Kidney capillary endothelial cell (primary cell): ENCODE measurements around the gene CLEC12A.
A peak's percentile ranks its signal among the peaks of the same experiment; 100 is the strongest.
"Not testable (repeated sequence)": the region's sequence is repeated elsewhere in the genome, so short reads cannot be mapped to it uniquely, and the experiment has no call there.

Experiments used
- DNase-seq: peaks from one replicate; pipeline ENCODE4 v3.0.0-alpha.2; 2018; ENCODE audit warnings: low spot score

Gene CLEC12A

DNA sequence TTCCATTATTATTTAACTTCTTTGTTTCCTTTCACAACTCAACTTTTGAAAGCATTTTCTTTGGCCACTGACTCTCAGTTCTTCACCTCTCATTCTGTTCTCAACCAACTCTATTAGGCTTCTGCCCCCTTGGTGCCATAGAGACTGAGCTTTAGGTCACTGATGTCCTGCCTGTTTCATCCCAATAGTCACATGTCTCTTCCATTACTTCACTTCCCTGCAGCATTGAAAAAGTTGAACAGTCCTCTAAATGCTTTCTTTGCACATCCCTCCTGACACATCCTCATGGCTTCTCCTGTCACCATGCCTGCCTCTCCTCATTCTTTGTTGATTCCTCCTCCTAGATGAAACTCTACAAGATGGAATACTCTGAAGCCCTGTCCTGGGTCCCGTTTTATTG lies 2.7 kb downstream of the CLEC12A start:
- DNase-seq = no peak

DNA sequence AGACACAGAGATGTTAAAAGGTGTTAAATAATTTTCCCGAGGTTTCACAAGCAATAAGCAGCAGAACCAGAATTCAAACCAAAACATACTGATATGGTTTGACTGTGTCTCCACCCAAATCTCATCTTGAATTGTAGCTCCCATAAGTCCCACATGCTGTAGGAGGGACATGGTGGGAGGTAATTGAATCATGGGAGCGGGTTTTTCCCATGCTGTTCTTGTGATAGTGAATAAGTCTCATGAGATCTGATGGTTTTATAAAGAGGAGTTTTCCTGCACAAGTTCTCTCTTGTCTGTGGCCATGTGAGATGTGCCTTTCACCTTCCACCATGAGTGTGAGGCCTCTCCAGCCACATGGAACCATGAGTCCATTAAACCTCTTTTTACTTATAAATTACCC lies 3.5 kb downstream of the CLEC12A start:
- not testable (repeated sequence) for DNase-seq

DNA sequence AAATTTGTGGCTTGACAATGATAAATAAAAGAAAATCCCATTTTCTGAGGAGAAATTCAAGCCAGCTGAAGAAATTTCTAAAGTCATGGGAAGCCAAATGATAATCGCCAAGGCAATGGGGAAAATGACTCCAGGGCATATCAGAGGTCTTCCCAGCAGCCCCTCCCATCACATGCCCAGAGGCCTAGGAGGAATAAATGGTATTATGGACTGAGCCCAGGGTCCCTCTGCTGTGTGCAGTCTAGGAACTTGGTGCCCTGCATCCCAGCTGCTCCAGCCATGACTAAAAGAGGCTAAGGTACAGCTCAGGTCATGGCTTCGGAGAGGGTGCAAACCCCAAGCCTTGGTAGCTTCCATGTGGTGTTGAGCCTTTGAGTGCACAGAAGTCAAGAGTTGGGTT lies 4.4 kb downstream of the CLEC12A start:
- no peak for DNase-seq

DNA sequence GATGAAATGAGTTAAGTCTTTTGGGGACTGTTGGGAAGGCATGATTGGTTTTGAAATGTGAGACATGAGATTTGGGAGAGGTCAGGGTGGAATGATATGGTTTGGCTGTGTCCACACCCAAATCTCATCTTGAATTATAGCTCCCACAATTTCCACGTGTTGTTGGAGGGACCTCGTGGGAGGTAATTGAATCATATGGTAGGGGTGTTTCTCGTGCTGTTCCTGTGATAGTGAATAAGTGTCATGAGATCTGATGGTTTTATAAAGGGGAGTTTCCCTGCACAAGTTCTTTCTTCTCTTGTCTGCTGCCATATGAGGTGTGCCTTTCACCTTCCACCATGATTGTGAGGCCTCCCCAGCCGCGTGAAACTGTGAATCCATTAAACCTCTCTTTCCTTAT lies 5.4 kb downstream of the CLEC12A start:
- not testable (repeated sequence) for DNase-seq

DNA sequence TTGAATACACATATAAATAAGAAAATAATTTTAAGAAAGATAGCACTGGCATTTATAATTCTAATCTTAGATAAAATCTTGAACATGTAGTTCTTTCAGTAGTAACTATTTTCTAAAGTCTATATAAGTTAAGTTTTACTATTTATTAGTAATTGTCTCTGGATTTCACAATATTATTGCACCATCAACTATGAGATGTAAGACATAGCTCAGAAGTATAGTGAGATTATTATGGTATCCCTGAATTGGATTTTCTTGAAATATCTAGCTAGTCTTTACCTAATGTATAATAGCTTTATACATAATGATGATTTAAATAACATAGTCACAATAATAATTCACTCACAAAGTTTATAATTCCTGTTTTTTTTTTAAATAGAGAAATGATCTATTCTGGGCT lies 6.7 kb downstream of the CLEC12A start:
- DNase-seq = no peak

DNA sequence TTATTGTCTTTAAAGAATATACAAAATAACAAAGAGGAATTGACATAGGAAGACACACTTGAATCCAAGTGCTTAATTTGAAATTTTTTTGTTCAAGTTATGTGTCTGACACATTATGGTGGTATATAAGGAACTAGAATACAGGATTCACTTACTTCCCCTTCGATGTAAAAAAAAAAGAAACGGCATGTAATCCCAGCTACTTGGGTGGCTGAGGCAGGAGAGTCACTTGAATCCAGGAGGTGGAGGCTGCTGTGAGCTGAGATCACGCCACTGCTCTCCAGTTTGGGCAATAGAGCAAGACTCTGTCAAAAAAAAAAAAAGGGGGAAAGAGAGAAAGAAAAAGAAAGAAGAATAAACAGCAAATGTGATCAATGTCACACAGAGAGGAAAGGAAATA lies 8.9 kb downstream of the CLEC12A start:
- DNase-seq = no peak

DNA sequence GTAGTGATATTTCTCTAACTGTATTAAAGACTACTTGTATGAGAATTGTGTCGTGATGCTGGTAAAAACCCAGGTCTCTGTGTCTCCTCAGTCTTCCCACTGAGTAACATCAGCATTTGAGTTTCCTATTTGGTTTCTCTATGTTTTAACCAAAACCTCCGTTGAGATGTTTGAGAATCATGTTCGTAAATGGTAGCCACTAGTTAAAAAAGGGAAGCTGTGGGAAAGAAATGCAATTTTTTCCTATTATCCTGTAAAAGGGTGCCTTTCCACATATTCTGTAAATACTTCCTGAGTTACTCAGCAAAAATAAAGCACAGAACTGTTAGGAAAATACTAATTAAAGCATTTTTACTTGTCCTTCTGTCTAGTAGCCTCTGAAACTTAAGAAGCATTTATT lies 20.7 kb downstream of the CLEC12A start:
- no peak for DNase-seq

DNA sequence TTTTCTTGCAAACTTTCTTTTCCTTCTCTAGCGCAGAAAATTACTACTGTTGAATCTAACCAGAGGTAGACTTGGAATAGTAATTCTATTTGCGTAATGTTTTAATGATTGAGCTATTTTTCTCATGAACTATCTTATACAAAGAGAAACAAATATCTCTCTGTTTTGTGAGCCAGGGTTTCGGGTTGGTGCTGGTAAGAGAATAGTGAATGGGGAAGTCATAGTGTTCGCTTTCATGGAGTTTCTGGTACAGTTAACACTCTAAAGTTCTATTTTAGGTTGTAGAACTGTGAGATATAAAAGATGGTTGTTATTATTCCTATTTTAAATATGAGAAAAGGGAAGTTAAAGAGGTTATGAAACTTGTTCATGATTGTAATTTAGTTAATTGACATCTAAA lies 21.1 kb downstream of the CLEC12A start:
- DNase-seq = no peak

DNA sequence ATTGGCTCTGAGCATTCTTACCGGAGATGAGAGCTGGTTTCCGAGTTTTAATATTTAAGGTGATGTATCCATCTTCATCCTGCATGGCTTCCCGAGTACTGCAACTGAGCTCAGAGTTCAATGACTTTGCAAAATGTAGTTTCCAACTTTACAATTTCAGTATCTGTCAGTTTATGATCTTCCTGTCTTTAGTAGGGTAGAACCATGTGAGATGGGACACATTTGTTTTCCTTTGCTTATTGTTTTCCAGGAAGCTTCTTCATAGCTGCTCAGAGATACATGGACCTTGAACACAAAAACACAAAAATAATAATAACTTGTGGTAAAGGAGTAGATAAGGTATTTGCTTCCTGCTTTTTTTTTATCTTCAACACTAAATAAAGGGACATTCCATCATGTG lies 27.8 kb downstream of the CLEC12A start, which contains the start of gene CLEC1B:
TSS of gene CLEC1B (minus strand) at position 106 of the 400 bp plus-strand sequence. CDS start at position 85, 21 bp downstream.
- DNase-seq = no peak

DNA sequence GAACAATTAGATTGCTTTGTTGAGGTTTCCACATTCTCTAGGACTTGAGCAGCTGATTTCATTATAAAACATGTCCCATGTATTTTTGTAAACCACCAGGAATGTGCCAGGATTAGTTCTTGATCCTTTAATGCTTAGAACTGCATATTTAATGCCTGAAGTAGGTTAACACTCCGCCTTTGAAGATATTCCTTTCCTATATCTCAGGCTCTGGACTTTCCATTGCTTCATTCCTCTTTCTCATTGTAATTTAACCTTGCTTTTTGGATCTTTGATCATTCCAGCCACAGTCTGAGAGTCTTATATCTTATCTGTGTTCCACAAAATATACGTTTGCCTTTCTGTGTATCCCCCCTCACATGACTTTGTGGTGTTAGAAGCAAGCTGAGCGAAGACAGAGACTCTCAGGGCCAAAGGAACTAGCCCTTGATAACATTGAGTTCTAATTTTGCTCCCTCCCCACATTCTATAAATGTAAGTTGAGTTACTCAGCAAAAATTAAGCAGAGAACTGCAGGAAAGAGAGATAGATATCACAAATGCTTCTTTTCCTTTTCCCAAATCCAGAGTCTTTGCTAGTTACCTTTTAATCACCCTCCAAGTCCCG lies 30.1 kb downstream of the CLEC12A start:
- no peak for DNase-seq

DNA sequence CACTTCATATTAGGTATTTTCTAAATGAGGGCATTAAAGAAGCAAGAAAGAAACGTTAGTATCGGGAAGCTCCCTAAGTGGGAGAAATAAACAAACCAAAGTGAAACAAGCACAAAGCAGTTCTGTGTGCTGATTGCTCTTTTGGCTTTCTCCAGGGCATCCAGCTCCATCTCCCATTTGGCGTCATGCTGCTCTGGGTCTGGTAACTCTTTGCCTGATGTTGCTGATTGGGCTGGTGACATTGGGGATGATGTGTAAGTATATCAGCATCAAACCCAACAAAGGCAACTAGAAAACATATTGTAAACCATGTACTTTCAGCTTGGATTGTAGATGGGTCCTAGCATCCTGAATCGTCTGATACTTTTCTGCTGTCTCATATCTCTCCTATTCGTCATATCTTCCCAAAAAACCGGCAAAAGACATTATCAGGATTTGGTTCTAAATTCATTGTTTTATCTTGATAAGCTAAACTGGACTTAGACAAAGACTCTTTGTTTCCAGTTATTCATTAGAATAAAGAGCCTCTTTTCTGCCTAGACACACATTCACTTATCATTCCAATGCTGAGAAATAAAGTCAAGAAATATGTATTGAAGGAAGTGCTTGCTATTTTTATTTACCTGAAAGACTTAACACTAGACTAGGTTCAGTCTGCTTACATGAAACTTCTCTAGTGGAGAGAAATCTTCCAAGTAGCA lies 41.6 kb downstream of the CLEC12A start:
- DNase-seq = no peak

DNA sequence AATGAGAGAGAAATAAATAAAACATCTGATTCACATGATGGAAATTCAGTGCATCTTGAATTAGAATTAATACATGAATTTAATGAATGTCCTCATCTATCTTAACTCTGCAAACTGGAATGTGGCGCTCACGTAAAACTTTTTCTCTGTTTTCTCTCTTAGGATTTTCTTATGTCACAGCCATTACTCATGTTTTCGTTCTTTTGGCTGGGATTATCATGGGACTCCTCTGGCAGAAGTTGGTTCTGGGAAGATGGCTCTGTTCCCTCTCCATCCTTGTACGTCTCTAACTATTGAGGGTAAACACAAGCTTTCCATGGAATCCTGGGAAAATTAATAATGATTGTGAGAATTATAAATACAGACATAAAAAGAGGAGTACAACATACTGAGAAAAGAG lies 44.2 kb downstream of the CLEC12A start:
- DNase-seq = no peak

DNA sequence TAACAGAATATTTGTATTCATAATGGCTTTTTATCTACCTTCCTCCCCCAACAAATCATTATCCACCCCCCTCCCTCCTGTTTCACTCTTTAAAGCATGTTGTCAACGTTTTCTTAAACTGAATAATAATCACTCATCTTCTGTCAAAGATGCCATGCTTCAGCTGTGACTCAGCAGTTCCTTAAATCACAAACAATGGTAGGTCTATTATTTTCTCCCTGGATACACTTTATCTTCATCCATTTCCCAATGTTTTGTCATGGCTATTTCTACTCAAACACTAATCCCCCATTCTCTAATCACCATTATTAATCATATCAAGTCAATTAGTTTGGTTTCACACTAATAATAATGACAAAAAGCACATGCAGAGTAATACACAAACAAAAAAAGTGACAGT lies 45.7 kb downstream of the CLEC12A start:
- DNase-seq = peak; percentile 78

DNA sequence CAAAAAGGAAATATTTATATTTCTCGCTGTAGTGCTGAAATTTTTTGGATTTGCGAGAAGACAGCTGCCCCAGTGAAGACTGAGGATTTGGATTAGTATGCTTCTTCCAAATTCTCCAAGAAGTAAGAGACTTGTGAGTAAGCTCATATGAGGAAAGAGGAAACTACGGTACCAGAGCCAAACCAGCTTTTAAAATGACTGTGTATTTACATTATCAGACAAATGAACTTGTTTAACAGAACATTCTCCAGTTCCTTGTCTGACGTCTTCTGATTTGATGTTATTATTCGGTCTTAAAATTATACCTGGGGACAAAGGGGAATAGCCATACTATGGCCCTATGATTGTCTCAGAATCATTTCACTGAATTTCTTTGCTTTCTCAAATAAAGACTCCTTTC lies 47.2 kb downstream of the CLEC12A start:
- no peak for DNase-seq

DNA sequence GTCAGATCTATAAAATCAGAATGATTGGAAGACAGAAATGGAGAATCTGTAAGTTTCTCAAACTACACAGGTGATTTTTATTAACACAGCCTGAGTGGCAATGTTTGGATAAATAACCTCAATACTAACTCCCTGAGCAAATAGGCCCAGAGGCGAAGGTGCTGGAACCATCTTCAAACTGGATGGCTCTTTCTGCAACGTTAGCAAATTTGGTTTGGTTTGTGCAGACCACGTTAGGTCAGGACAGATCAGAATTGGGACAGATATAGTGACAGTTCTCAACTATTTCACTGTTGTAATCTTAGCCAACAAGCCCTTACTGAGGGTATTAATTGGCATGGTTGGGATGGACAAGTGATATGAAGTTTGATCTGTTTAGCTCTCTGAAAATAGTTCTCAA lies 50.1 kb downstream of the CLEC12A start:
- no peak for DNase-seq

DNA sequence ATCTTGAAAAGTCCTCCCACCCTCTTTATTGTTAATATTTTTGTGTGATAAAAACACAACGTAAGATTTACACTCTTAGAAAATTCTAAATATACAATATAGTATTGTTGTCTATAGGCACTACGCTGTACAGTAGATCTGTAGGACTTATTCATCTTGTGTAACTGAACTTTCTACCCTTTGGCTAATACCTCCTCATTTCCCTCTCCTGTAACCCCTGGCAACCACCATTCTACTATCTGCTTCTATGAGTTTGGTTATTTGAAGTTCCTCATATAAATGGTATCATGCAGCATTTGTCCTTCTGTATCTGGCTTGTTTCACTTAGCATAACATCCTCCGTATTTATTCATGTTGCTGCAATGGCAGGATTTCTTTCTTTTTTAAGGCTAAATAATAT lies 54.0 kb downstream of the CLEC12A start:
- no peak for DNase-seq

DNA sequence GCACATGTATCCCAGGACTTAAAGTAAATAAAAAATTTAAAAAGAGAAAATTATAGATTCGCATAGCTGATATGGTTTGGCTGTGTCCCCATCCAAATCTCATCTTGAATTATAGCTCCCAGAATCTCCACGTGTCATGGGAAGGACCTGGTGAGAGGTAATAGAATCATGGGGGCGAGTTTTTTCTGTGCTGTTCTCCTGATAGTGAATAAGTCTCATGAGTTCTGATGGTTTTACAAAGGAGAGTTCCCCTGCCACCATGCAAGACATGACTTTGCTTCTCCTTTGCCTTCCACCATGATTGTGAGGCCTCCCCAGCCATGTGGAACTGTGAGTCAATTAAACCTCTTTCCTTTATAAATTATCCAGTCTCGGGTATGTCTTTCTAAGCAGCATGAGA lies 55.5 kb downstream of the CLEC12A start:
- DNase-seq = not testable (repeated sequence)

DNA sequence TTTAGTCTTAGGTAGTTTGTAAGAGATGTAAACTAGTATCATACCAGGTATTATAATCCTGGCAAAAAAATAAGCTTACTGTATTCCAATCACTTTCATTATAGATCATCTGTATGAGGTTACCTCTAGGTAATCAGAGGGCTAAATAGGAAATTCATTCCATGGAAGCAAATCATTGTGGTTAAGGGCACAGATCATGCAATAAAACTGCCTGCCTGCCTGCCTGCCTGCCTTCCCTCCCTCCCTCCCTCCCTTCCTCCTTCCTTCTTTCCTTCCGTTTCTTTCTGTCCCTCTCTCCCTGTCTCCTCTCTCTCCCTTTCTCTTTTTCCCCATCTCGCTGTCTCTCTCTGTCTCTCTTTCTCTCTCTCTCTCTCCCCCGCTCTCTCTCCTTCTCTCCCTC lies 56.1 kb downstream of the CLEC12A start:
- DNase-seq = no peak

DNA sequence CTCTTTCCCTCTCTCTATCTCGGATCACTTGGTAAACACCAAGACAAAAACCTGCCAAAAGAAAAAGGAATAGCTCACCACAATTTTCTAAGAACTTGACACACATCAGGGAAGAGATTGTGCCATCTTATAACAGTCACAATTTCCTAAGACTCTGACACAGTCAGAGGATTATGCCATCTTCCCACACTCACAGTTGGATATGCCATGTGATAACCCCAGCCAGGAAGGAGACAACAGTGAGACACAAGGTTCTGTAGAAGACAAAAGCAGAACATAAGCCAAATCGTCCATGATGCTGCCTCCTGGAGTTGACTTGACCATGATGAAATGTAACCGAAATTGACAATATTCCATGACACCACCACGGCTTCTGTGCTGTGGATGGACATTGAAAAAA lies 56.5 kb downstream of the CLEC12A start:
- DNase-seq = no peak

DNA sequence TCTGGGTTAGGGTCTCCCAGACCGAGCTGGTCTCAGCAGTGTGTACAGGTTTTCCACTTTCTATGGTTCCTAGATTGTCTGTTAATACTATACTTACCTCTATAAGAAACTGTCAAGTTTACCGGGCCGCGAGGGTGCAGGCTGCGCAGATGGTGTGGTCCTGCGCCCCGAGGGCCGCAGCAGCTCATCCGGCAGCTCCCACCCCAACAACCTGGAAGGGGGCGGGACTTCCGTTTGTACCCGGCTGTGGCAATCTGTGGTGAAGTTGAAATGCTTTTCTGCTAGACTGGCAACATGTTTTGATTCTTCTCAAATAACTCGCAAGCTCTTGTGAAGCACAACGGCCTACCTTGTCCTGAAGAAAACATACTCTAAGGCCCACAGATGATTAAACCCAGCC lies 59.2 kb downstream of the CLEC12A start, which contains the start of gene CLEC9A:
TSS of gene CLEC9A (plus strand) at position 237 of the 400 bp plus-strand sequence. CDS start 22,006 bp downstream, outside the sequence.
- DNase-seq = no peak

DNA sequence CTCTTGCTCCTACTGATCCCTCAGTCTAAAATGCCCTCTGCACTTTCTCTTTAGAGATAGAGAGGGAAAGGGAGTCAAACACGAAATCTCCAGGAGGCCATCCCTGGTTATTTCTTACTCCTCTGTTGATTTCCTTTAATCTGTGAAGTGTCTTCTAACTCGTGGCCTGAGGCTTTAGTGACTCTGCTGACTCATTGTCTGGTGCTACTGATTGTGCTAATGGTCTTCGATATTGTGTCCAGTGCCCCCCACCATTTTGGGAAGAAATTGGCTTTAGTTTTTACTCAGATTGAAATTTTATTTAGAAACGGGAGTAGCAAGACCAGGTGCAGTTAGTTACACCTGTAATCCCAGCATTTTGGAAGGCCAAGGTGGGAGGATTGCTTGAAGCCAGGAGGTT lies 60.1 kb downstream of the CLEC12A start:
- DNase-seq = peak; percentile 81

DNA sequence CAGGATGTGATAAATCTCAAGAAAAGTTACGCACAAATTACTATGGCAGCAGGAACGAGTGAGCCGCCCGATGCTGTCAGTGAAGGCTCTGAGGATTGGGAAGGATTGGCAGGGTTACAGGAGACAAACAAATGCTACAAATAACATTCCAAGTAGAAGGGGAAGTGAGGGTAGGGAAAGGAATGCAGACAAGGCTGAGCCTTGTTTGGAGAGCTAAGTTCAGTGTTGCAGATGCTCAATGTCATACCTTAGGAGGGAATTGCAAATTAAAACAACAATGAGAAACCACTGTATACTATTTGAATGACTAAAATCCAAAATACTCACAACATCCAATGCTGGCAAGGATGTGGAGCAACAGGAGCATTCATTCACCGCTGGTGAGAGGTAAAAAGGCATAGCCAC lies 60.6 kb downstream of the CLEC12A start:
- peak; percentile 97 for DNase-seq

DNA sequence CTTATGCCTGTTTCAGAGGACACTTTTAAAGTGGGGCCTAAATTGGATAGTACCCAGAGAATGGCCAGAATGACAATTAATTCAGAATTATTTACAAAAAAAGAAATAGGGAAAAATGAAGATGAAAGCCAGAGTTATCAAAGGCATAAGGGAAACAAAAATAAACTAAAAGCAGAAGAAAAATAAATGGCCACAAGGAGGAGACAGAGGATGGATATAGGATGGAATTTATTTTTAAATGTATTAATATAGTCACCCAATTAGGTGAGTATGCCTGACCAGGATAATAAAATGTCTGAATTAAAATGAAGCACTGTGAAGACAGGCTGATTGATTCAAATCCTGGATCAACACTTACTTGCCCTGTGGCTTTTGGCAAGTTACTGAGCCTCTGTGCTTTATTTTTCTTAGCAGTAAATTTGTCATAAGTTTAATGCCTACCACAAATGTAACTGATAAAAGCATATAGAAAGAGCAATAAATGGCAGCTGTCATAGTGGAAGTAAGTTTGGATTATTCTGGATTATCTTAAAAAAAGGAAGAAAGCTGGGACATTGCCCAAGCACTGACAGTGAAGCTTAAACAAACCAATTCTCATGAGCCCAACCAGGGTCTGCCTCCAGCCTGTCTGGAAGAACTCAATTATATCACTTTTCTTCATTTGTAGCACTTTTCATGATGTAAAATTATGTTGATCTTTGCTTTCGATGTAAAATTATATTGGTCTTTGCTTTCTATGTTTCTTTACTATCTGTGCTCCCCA lies 62.8 kb downstream of the CLEC12A start:
- peak; percentile 79 for DNase-seq
